ENCODE data around the gene ZNF565. TPM values are rescaled to one million over a fixed set of nuclear protein-coding genes. Genes with fewer than 3 reads are reported as not detected.

The ZNF565 gene
- total RNA-seq, 1 donor from 2014 or later = 8.9 TPM

DNA sequence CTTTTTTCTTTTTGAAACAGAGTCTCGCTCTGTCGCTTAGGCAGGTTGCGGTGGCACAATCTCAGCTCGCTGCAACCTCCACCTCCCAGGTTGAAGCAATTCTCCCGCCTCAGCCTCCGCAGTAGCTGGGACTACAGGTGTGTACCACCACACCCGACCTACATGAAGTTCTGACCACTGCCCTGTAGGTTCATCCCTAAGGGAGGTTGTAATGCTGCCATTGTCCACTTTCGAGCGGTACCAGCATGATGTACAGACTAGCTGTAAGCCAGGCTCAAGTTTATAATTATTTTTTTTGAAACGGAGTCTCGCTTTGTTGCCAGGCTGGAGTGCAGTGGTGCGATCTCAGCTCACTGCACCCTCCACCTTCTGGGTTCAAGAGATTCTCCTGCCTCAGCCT is 50.7 kb downstream of the ZNF565 start:
- TF ChIP-seq, protein P1, sequence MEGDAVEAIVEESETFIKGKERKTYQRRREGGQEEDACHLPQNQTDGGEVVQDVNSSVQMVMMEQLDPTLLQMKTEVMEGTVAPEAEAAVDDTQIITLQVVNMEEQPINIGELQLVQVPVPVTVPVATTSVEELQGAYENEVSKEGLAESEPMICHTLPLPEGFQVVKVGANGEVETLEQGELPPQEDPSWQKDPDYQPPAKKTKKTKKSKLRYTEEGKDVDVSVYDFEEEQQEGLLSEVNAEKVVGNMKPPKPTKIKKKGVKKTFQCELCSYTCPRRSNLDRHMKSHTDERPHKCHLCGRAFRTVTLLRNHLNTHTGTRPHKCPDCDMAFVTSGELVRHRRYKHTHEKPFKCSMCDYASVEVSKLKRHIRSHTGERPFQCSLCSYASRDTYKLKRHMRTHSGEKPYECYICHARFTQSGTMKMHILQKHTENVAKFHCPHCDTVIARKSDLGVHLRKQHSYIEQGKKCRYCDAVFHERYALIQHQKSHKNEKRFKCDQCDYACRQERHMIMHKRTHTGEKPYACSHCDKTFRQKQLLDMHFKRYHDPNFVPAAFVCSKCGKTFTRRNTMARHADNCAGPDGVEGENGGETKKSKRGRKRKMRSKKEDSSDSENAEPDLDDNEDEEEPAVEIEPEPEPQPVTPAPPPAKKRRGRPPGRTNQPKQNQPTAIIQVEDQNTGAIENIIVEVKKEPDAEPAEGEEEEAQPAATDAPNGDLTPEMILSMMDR (IDR thresholded peaks at IDR 0.05; ENCODE audit: unreplicated experiment) = no peak
- H3K9me3 Mint-ChIP-seq = no peaks in the 10 kb centered on the region
- no peak for DNase-seq (ENCODE audit: low spot score in 2 of 2, unreplicated experiment in 2 of 2)
- H3K36me3 Mint-ChIP-seq = peaks cover 21% of the 10 kb centered on the region
- H3K4me3 Mint-ChIP-seq = no peak overlapping the region
- H3K27ac Mint-ChIP-seq = no peak overlapping the region
- H3K27me3 Mint-ChIP-seq (ENCODE audit: low read depth) = no peaks in the 10 kb centered on the region
- no peaks in the 10 kb centered on the region for H3K4me1 Mint-ChIP-seq

DNA sequence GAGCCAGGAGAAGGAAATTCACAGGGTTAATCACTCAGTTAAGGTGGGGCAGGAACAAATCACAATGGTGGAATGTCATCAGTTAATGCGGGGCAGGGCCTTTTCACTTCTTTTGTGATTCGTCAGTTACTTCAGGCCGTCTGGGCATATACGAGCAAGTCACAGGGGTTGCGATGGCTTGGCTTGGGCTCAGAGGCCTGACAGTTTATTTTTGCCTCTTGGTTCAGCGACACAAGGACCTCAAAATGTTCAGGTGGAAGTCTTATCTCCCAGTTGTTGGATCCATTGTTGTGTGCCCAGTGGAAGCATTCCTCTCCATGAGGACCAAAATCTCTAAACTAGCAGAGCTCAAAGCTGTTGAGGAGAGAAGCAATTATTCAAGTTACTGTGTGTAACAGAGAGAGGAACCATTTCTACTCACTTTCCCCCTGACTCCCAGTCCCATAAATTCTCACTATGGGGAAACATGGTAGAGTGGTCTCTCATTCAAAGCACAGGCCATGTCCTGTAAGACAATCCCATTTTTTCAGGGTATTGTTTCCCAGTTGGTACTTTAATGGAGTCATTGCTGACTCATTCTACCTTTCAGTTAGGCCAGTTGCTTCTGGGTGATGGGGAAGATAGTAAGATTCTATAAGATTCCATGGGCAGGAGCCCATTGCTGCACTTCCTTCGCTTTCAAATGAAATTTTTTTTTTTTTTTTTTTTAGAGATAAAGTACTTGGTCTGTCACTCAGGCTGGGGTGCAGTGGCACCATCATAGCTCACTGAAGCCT is 53.5 kb downstream of the ZNF565 start:
- TF ChIP-seq, protein P1 (IDR thresholded peaks at IDR 0.05; ENCODE audit: unreplicated experiment) = no peak
- DNase-seq (ENCODE audit: low spot score in 2 of 2, unreplicated experiment in 2 of 2) = no peak
- Mint-ChIP-seq H3K4me1 (no peaks in the 10 kb centered on the region), H3K4me3 (no peak overlapping the region), H3K27me3 (ENCODE audit: low read depth) (no peaks in the 10 kb centered on the region), H3K36me3 (peaks cover 18% of the 10 kb centered on the region), H3K9me3 (no peaks in the 10 kb centered on the region), H3K27ac (no peak overlapping the region)

DNA sequence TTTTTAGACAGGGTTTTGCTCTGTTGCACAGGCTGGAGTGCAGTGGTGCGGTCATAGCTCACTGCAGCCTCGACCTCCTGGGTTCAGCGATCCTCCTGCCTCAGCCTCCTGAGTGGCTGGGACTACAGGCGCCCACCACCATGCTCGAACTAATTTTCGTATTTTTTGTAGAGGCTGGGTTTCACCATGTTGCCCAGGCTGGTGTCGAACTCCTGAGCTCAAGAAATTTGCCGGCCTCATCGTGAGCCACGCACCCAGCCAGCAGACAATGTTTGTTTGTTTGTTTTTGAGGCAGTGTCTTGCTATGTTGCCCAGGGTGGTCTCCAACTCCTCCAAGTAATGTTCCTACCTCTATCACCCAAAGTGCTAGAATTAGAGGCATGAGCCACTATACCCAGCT is 61.3 kb downstream of the ZNF565 start:
- Mint-ChIP-seq H3K36me3 (peaks cover 20% of the 10 kb centered on the region), H3K27me3 (ENCODE audit: low read depth) (no peaks in the 10 kb centered on the region)
- TF ChIP-seq, protein P1 (IDR thresholded peaks at IDR 0.05; ENCODE audit: unreplicated experiment) = no peak

DNA sequence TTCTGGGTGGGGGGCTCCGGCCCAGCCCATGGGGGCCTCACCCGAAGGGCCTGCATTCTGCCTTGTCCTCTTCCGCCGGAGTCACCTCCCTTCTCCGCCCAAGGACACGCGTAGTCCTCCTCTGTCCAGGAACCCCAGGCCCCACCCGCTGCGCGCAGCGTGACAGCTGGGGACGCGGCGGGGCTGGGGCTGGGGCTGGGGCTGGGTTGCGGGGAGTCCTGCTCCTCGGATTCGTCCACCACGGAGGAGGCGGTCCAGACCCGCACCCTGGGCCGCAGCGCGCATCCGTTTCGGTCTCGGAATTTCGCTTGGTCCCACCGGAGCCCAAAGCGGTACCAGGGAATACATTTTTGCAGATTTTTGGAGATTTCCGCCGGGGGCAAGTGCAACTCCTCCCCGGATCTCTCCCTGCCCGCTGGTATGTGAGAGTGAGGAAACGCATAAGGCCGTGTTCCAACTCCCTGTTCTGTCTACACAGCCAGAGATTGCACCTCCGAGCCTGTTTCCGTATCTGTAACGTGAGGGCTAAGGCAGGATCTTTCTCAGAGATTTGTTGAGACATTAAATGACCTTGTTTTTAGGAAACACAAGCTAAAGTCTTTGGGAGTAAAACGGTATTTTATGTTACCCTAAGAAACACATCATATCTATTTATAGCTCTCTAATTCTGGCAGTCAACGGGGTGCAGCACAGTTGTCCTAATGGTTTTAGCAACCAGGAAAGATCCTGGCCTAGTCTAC is 61.9 kb downstream of the ZNF565 start, which contains the start of gene COX7A1:
TSS of gene COX7A1 (minus strand) at position 96 of the 740 bp plus-strand sequence. CDS start at position 56, 40 bp downstream.
- no peaks in the 10 kb centered on the region for H3K4me1 Mint-ChIP-seq
- H3K27ac Mint-ChIP-seq = no peak within 1 kb of the TSS
- peaks cover 20% of the 10 kb centered on the region for H3K36me3 Mint-ChIP-seq
- no peaks in the 10 kb centered on the region for H3K27me3 Mint-ChIP-seq (ENCODE audit: low read depth)
- no peaks in the 10 kb centered on the region for H3K9me3 Mint-ChIP-seq
- H3K4me3 Mint-ChIP-seq = no peak within 1 kb of the TSS
- DNase-seq (ENCODE audit: low spot score in 2 of 2, unreplicated experiment in 2 of 2) = no peak
- TF ChIP-seq, protein P1 (IDR thresholded peaks at IDR 0.05; ENCODE audit: unreplicated experiment) = no peak

More for the DNA sequence above, 61.3 kb downstream of the ZNF565 start:
- DNase-seq (ENCODE audit: low spot score in 2 of 2, unreplicated experiment in 2 of 2) = no peak
- Mint-ChIP-seq H3K4me1 (no peaks in the 10 kb centered on the region), H3K4me3 (no peak overlapping the region), H3K9me3 (no peaks in the 10 kb centered on the region), H3K27ac (no peak overlapping the region)

DNA sequence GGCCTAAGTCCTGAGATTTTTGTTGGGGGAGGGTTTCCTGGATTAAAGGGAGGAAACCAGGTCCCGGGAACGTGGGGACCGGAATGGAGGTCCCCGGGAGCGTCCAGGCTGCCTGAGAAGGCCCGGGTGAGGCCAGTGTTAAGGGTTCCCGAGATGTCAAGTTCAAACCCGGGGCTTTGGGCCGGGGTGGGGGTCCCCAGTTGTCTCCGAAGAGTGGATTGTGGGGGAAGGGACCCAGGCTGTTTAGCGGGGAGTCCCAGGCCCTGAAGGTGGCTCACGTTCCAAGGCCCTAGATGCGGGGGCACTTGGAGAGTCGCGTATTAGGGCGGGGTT is 62.5 kb downstream of the ZNF565 start:
- no peak overlapping the region for H3K4me3 Mint-ChIP-seq
- H3K36me3 Mint-ChIP-seq = peaks cover 23% of the 10 kb centered on the region
- no peaks in the 10 kb centered on the region for H3K27me3 Mint-ChIP-seq (ENCODE audit: low read depth)
- TF ChIP-seq, protein P1 (IDR thresholded peaks at IDR 0.05; ENCODE audit: unreplicated experiment) = no peak
- no peaks in the 10 kb centered on the region for H3K9me3 Mint-ChIP-seq
- no peak for DNase-seq (ENCODE audit: low spot score in 2 of 2, unreplicated experiment in 2 of 2)
- H3K4me1 Mint-ChIP-seq = no peaks in the 10 kb centered on the region
- no peak overlapping the region for H3K27ac Mint-ChIP-seq

Data from mesothelial cell of epicardium (in vitro differentiated cells).